ENCODE measurements around the gene PTPN11.
A peak's percentile ranks its signal among the peaks of the same experiment; 100 is the strongest.
"Not testable (repeated sequence)": the region's sequence is repeated elsewhere in the genome, so short reads cannot be mapped to it uniquely, and the experiment has no call there.

Gene PTPN11

DNA sequence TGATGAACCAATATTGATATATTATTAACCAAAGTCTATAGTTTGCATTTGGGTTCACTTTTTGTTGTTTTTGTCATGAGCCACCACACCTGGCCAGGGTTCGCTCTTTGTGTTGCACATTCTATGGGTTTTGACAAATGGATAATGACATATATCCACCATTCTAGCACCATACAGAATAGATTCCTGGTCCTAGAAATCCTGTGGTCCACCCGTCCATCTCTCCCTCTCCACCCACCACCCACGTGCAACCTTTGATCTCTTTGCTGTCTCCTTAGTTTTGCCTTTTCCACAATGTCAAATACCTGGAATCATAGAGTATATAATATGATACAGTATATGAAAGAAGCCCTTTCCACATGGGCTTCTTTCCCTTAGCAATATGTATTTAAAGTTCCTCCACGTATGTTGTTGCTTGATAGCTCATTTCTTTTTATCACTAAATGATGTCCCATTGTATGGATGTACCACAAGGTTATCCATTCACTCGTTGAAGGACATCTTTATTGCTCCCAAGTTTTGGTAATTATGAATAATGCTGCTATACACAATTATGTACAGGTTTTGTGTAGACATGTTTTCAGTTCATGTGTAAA, 16.7 kb upstream of the PTPN11 start:
- H3K27ac ChIP-seq = no peak overlapping the region
- TF ChIP-seq, protein P1, sequence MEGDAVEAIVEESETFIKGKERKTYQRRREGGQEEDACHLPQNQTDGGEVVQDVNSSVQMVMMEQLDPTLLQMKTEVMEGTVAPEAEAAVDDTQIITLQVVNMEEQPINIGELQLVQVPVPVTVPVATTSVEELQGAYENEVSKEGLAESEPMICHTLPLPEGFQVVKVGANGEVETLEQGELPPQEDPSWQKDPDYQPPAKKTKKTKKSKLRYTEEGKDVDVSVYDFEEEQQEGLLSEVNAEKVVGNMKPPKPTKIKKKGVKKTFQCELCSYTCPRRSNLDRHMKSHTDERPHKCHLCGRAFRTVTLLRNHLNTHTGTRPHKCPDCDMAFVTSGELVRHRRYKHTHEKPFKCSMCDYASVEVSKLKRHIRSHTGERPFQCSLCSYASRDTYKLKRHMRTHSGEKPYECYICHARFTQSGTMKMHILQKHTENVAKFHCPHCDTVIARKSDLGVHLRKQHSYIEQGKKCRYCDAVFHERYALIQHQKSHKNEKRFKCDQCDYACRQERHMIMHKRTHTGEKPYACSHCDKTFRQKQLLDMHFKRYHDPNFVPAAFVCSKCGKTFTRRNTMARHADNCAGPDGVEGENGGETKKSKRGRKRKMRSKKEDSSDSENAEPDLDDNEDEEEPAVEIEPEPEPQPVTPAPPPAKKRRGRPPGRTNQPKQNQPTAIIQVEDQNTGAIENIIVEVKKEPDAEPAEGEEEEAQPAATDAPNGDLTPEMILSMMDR (conservative IDR thresholded peaks at IDR 0.05) = no peak

DNA sequence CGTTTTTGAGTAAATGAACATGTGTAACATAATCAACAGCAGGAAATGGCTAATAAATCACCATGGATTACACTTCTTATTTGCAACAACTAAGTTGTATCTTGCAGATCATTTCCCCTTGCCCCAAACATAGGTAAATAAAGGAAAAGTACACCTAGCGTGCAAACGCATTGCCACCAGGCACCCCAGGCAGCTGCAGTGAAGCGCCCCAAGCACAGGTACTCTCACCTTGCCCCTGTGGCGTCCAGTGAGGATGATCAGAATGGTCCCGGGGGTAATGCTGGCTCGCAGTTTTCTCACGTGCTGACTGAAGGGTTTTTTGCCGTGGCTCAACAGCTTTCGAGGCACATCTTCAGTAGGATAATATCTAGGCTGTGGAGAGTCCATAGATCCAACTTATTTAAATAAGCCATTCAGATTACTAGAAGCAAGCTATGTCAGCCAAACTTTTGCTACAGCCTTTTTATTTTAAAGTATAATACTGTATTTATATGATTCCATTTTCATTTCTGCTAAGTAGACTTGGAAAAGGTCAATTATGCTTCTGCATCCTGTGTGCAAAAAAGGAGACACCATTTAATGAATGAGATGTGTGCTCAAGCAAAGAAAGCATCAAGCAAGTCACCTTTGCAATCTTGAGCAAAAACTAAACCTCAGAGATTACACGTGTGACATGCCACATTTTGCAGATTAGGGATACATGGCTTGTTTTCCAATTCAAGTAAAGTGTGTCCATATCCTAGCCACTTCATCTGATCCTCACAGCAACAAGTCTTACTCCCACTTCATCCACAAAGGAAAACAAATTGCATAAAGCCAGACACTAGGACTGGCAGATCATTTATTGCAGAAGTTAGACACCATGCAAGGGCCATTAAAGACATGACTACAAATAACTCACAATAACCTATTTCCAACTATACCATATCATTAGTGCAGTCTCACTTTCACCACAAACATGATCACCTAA, 11.9 kb upstream of the PTPN11 start:
- peak overlapping the region; percentile 89 for H3K27ac ChIP-seq
- TF ChIP-seq, protein P1 (conservative IDR thresholded peaks at IDR 0.05) = no peak

DNA sequence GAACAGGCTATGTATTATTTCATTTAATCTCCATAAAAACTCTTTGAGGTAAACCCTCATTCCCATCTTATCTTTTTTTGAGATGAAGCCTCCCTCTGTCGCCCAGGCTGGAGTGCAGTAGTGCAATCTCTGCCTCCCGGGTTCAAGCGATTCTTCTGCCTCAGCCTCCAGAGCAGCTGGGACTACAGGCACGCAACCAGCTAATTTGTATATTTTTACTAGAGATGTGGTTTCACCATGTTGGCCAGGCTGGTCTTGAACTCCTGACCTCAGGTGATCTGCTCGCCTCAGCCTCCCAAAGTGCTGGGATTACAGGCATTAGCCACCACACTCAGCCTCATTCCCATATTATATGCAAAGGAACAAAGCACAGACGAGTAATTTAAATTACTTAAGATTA, 11.1 kb upstream of the PTPN11 start:
- peak overlapping the region; percentile 89 for H3K27ac ChIP-seq

DNA sequence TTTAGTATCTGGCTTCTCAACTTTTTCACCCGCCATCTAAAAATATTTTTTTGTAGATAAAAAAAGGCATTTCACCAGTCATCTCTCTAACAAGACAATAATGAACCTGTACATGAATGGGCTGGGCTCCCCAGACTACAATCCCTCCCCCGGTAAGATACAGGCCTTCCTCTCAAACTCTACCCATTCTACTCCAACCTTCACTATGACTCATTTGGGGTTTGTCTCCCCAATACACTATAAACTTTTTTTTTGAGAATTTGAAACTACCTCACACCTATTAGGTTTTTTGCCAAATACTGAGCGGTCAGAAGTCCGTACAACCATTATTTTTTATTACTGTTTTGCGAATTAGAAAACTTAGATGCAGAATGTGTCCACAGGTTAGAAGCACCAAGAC, 10.1 kb upstream of the PTPN11 start:
- TF ChIP-seq, protein P1 (conservative IDR thresholded peaks at IDR 0.05) = no peak
- H3K27ac ChIP-seq = peak overlapping the region; percentile 89

DNA sequence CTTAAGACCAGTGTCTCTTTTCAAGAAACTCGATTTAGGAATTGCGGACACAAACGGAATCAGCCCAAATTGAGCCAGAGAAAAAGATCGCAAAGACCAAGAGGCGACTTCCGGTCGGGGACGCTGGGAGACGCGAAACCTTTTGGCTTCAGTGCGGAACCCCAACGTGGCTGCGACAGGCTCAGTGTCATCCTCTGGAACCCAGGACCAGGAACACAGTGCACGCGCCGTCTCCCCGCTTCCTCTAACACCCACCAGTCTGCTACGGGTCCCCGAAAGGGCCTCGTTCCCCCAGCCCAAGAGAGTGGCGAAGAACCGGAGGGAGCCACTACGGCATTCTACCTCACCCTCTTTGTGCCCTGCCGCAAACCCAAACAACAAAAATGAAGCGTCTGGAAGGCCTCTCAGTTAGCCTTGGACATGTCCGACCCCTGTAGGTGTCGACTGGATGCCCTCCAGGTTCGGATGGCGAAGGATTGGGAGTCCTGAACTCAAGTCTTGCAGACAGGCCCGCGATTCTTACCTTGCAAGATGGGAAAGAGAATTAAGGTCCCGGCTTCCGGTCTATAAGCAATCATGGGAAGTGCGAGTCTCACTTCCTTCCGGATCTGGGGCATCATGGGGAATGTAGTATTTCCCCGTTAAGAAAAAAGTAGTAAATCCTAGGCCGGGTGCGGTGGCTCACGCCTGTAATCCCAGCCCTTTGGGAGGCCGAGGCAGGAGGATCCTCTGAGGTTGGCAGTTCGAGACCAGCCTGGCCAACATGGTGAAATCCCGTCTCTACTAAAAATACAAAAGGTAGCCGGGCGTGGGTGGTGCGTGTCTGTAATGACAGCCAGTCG, 9.5 kb upstream of the PTPN11 start, which contains the start of gene RPL6:
Gene RPL6 (minus strand): TSS at position 542 of the 842 bp plus-strand sequence. CDS start 949 bp downstream, outside the sequence.
- TF ChIP-seq, protein P1 (conservative IDR thresholded peaks at IDR 0.05) = no peak
- peak within 1 kb of the TSS; percentile 89 for H3K27ac ChIP-seq

DNA sequence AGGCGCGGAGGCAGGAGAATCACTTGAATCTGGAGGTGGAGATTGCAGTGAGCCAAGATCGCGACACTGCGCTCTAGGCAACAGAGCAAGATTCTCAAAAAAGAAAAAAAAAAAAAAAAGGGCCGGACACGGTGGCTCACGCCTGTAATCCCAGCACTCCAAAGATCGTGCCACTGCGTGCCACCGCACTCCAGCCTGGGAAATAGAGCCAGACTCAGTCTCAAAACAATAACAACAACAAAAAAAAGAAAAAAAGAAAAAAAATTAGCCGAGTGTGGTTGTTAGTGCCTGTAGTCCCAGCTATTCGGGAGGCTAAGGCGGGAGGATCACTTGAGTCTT, 8.9 kb upstream of the PTPN11 start:
- peak overlapping the region; percentile 89 for H3K27ac ChIP-seq
- TF ChIP-seq, protein P1 (conservative IDR thresholded peaks at IDR 0.05) = no peak

DNA sequence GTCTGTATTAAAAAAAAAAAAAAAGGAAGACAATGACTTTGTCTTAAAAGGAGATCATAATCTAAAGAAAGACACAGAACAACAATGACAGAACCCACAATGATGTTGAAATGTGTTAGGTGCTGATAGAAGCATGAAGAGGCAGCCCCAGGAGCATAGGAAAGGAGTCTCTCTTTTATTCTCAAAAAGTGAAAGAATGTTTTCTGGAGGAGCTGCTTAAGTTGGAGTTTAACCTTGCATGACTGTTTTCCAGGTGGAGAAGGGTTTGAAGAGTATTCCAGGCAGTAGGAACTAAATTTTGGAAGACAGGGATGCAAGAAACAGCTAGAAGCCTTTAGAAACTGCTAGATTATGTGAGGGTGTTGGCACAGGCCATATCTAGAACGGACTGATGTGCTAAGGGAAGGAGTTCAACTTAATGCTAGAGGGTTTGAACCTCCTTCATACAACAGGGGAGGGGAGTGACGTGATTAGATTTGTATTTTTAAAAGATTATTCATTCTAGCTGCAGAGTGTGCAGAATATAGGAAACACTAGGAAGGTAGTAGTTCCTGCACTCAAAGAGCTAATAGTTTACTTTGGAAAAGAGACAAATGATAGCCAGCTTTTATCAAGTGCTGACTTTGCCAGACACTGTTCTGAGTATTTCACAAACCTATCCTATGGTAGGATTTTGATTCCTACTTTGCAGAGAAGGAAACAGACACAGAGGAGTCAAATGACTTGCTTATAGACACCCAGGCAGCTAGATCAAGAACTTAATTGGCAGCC, 4.7 kb upstream of the PTPN11 start:
- TF ChIP-seq, protein P1 (conservative IDR thresholded peaks at IDR 0.05) = no peak
- H3K27ac ChIP-seq = peak overlapping the region; percentile 56

DNA sequence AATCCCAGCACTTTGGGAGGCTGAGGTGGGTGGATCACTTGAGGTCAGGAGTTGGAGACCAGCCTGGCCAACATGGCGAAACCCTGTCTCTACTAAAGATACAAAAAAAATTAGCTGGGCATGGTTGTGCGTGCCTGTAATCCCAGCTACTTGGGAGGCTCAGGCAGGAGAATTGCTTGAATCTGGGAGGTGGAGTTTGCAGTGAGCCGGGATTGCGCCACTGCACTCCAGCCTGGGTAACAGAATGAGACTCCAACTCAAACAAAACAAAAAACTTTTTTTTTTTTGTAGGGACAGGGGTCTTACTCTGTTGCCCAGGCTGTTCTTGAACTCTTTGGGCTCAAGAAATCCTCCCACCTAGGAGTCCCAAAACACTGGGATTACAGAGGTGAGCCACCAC, 3.3 kb upstream of the PTPN11 start:
- not testable (repeated sequence) for H3K27ac ChIP-seq

Data from VCaP (cell line).